KBM-7 (cell line): ENCODE data around the gene CPSF2.
"Not testable (repeated sequence)": the region's sequence is repeated elsewhere in the genome, so short reads cannot be mapped to it uniquely, and the experiment has no call there.

Source experiments
- DNase-seq: peaks from one replicate; pipeline ENCODE4 v3.0.0-alpha.2; 2015
- in situ Hi-C: fragments of 300-500 bp; cut with MboI; formaldehyde crosslinking; loops from 2 replicates; pipeline ENCODE4 v1.14.3; 2020; ENCODE audit warnings: low sequenced_read_pairs, low pct_unique_long_range_greater_than_20kb, mixed read lengths

Gene CPSF2

GRCh38 chr14:92144708-92145107 is 22.9 kb downstream of the CPSF2 start:
- DNase-seq, result no peak
- in situ Hi-C loops, result no loop called here

DNA sequence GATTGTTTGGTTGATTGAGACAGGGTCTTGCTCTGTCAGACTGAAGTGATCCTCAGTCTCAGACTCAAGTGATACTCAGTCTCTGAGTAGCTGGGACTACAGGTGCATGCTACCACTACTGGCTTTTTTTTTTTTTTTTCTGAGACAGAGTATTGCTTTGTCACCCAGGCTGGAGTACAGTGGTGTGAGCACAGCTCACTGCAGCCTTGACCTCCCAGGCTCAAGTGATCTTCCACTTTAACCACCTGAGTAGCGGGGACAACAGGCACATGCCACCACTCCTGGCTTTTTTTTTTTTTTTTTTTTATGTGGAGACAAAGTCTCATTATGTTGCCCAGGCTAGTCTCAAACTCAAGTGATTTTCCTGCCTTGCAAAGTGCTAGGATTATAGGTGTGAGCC is 31.8 kb downstream of the CPSF2 start:
- DNase-seq, result no peak
- in situ Hi-C loops, result no loop called here

DNA sequence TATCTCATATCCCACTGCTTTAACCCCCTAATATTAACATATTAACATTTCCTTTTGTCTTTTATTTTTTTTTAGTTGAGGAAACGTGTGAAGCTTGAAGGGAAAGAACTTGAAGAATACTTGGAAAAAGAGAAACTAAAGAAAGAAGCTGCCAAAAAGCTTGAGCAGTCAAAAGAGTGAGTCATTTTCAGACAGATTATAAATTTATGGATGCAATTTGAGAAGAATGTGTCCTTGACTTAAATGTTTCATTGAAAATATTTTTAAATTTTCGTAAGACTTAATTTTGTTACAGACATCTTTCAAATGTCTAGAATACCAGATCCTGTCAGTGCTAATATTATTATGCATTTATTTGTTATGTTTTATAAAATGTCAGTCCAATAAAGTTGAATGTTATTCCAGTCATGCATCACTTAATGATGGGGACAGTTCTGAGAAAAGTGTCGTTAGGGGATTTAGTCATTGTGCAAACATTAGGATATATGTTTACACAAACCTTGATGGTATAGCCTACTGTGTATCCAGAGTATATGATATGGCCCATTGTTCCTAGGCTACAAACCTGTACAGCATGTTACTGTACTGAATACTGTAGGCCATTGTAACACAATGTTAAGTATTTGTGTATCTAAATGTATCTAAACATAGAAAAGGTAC is 32.6 kb downstream of the CPSF2 start:
- in situ Hi-C loops, result no loop called here
- DNase-seq, result no peak

DNA sequence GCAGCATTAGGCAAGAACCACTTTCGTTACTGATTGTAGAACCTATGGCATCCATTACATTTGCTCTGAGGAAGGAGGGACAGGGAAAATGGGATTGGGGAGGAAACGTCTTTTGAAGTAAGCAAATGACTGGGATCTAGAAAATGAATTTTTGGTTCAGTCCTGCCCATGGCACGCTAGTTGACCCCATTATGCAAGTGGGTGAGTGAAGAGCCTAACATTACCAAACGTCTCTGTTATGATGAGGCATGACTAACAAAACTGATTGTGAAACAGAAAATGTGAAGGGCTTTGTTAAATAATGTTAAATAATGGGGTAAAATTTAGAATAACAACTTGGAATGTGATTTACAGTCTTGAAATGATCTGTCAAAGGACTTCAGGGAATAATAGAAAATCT is 38.9 kb downstream of the CPSF2 start:
- no peak for DNase-seq

GRCh38 chr14:92161521-92161920 is 39.8 kb downstream of the CPSF2 start:
- in situ Hi-C loops, result no loop called here
- no peak for DNase-seq

More for the DNA sequence above, 38.9 kb downstream of the CPSF2 start:
- in situ Hi-C loops, result no loop called here

DNA sequence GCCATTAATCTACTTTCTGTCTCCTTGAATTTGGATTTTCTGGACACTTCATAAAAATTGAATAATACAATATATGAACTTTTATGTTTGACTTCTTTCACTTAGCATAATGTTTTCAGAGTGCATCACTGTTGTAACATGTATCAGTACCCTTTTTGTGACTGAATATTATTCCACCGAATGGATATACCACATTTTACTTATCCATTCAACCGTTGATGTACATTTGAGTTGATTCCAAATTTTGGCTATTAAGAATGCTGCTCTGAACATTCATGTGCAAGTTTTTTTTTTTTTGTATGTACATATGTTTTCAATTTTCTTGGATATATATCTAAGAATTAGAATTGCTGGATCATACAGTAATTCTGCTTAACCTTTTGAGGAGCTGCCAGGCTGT is 43.2 kb downstream of the CPSF2 start:
- no peak for DNase-seq
- in situ Hi-C loops, result no loop called here

DNA sequence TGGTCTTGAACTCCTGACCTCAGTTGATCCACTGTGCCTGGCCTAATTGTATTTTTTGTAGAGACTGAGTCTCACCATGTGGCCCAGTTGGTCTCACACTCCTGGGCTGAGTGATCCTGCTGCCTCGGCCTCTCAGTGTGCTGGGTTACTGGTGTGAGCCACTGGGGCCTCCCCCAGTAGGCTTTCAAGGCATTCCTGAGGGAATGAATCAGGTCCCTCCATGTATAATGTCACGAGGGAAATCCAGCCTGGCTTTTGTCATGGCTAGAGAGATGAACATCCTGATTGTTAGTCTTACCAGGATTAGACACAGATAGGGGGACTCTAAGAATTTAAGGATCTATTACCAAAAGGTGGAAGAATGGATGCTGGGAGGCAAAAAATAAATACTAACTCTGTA is 51.9 kb downstream of the CPSF2 start:
- in situ Hi-C loops, result no loop called here

GRCh38 chr14:92175811-92176210 is 54.0 kb downstream of the CPSF2 start:
- DNase-seq, result no peak
- in situ Hi-C loops, result no loop called here

More for the DNA sequence above, 51.9 kb downstream of the CPSF2 start:
- no peak for DNase-seq

DNA sequence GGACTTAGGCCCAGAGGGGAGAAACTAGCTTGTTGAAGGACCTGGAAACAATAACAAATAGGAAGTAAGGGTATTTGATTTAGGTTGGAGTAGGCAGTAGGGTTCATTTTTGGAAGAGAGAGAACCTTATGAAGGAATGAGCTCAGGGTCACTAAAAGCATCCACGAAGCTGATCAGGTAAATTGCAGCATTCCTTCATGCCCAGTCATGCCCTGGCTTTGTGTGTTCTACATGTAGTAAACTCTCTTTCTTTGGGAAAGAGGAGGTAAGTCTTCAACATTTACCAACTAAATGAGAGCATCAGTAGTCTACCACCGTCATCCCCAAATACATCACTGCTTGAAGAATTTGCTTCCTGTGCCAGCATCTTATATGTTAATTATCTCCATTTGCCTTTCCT is 54.7 kb downstream of the CPSF2 start:
- no peak for DNase-seq
- in situ Hi-C loops, result no loop called here

GRCh38 chr14:92179178-92179577 is 57.4 kb downstream of the CPSF2 start:
- DNase-seq, in situ Hi-C loops: not testable (repeated sequence)

GRCh38 chr14:92185559-92185958 is 63.8 kb downstream of the CPSF2 start:
- no peak for DNase-seq
- in situ Hi-C loops, result no loop called here

GRCh38 chr14:92187616-92188015 is 65.8 kb downstream of the CPSF2 start:
- in situ Hi-C loops, DNase-seq: not testable (repeated sequence)

DNA sequence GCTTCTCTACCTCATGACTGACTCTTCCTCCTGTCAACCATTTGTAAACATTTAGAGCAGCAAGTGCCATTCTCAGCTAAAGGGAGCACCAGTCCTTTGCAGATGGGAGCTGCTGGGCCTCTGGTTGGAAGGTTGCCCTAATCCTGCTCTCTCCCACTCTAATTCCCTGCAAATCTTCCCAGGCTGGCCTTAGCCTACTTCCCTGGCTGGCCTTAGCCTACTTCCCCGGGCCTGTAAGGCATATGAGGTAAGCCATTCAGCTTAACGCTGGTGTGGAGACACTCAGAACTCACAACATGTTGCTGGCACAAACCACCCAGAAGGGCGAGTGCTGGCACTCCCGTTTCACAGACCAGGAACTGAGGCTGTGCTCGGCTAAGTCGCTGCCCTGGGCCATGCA is 69.0 kb downstream of the CPSF2 start:
- in situ Hi-C loops, result no loop called here
- DNase-seq, result no peak

- no peak for DNase-seq
- in situ Hi-C loops, result no loop called here
Observed at GRCh38 chr14:92198804-92199203, 77.0 kb downstream of the CPSF2 start.

GRCh38 chr14:92199763-92200162 is 78.0 kb downstream of the CPSF2 start:
- in situ Hi-C loops, result no loop called here

DNA sequence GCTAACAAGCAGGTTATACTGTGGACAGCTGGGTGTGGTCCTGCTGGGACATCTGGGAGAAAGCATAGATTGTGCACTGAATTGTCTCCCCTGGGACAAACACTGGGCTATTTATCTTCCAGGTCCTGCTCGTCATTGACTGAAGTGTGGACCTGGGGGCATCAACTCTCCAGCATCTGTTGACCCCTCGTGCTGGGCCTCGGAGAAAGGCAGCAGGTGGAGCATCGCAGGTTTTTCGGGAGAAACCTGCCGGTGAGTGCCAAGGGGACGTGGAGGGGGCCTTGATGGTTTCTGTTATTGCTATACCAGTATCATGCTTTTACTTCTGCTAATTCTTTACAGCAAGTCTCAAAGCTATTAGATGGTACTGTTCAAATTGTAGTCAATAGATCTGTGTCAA is 81.3 kb downstream of the CPSF2 start:
- DNase-seq, result no peak
- in situ Hi-C loops, result no loop called here

More at GRCh38 chr14:92199763-92200162, 78.0 kb downstream of the CPSF2 start:
- DNase-seq, result no peak

DNA sequence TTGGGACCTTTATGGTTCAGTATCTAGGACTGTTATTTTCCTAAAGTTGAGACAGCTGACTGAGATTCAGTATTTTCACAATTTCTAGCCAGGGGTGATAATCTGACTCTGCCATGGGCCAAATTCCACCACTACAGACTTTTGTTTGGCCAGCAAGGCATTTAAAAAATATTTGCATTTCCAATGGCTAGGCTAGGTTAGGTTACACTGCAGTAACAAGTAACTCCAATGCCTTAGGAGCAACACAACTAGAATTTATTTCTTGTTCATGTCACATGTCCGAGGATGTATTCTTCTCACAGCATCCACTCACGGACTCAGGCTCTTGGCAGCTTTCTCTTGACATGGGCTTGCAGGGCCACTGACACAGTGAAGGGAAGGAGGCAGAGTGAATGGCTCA is 83.0 kb downstream of the CPSF2 start:
- in situ Hi-C loops, result no loop called here
- DNase-seq, result no peak

DNA sequence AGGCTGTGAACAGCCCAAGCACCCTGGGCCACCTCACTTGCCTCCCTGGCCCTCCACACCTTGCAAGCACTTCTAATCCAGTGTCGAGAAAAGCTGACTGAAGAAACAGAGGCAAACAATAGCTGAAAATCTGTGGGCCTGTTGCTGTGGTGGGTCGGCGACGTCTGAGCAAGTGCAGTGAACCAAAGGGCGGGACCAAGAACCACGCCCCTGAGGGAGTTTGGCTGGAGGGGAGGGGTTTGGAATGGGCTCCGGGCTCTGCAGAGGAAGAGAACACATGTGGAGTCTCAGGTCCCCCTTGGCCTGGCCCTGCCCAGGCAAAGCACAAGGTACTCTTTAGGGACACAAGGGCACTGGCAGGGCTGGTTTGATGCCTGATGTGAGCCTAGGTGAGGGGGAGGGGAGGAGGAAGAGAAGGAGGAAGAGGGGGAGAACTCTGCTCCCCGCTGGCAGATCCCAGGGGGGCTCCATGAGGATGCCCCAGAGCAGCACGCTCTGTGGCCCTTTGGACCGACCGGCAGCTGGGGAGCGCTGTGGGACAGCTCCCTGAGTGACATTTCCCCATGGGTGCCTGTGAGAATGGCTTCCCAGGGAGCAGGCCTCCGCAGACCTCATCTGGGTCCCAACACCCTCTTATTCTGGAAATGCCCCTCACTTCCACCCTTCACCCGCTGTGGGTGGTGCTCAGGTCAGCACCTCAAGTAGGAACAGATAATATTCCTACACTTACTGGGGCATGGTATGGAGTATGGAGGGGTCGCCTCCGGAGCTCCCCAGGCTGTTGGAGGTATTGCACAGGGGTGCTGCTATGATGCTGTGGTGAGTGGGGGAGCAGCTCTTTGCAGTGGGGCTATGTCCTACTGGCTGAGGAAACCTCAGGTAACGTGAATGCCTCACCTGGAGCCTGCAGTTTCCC is 85.5 kb downstream of the CPSF2 start:
- DNase-seq, result no peak
- in situ Hi-C loops, result no loop called here

- DNase-seq, result no peak
- in situ Hi-C loops, result no loop called here
Observed at GRCh38 chr14:92207928-92208265, 86.1 kb downstream of the CPSF2 start.

- no peak for DNase-seq
- in situ Hi-C loops, result no loop called here
Observed at GRCh38 chr14:92209141-92209540, 87.4 kb downstream of the CPSF2 start.

- DNase-seq, in situ Hi-C loops: not testable (repeated sequence)
Observed at GRCh38 chr14:92213125-92213524, 91.4 kb downstream of the CPSF2 start.
